Measurements from ENCODE around the gene PDCD6IP.
"Not testable (repeated sequence)": the region's sequence is repeated elsewhere in the genome, so short reads cannot be mapped to it uniquely, and the experiment has no call there.

The PDCD6IP gene

GRCh38 chr3:33798418-33799201 is at the start of gene PDCD6IP:
PDCD6IP (plus strand) TSS chr3:33798630; CDS start chr3:33798729, 99 bp downstream.
- H3K27me3 ChIP-seq (ENCODE audit: control insufficient read depth in 1 of 2, insufficient read depth in 2 of 2, low read length in 2 of 2): no peaks in the 10 kb centered on the region
- H3K4me1 ChIP-seq (ENCODE audit: insufficient read depth, low read length): peaks cover 20% of the 10 kb centered on the region
- H3K9me3 ChIP-seq (ENCODE audit: low read length): no peaks in the 10 kb centered on the region
- peak within 1 kb of the TSS; percentile 66 to 87 for H3K4me3 ChIP-seq (ENCODE audit: low read depth in 1 of 2, low read length in 2 of 2)
- H3K27ac ChIP-seq (ENCODE audit: low read depth, low read length): peak within 1 kb of the TSS; percentile 90
- no peaks in the 10 kb centered on the region for H3K36me3 ChIP-seq (ENCODE audit: insufficient read depth, low read length)
- H3K9ac ChIP-seq (ENCODE audit: low read length): peak within 1 kb of the TSS; percentile 76

- no peak overlapping the region for H3K27ac ChIP-seq (ENCODE audit: low read depth, low read length)
- no peaks in the 10 kb centered on the region for H3K9me3 ChIP-seq (ENCODE audit: low read length)
- H3K27me3 ChIP-seq (ENCODE audit: control insufficient read depth in 1 of 2, insufficient read depth in 2 of 2, low read length in 2 of 2): no peaks in the 10 kb centered on the region
- no peaks in the 10 kb centered on the region for H3K4me1 ChIP-seq (ENCODE audit: insufficient read depth, low read length)
- no peak overlapping the region for H3K4me3 ChIP-seq (ENCODE audit: low read depth in 1 of 2, low read length in 2 of 2)
- H3K36me3 ChIP-seq (ENCODE audit: insufficient read depth, low read length): no peaks in the 10 kb centered on the region
- H3K9ac ChIP-seq (ENCODE audit: low read length): no peak overlapping the region
Measured at GRCh38 chr3:33749546-33750210, 48.8 kb upstream of the PDCD6IP start.

GRCh38 chr3:33750211-33750548 is 48.2 kb upstream of the PDCD6IP start:
- no peak overlapping the region for H3K4me3 ChIP-seq (ENCODE audit: low read depth in 1 of 2, low read length in 2 of 2)
- no peaks in the 10 kb centered on the region for H3K4me1 ChIP-seq (ENCODE audit: insufficient read depth, low read length)
- H3K27me3 ChIP-seq (ENCODE audit: control insufficient read depth in 1 of 2, insufficient read depth in 2 of 2, low read length in 2 of 2): no peaks in the 10 kb centered on the region

GRCh38 chr3:33751336-33751735 is 47.1 kb upstream of the PDCD6IP start:
- H3K9ac ChIP-seq (ENCODE audit: low read length): no peak overlapping the region
- no peaks in the 10 kb centered on the region for H3K36me3 ChIP-seq (ENCODE audit: insufficient read depth, low read length)
- no peaks in the 10 kb centered on the region for H3K27me3 ChIP-seq (ENCODE audit: control insufficient read depth in 1 of 2, insufficient read depth in 2 of 2, low read length in 2 of 2)
- no peaks in the 10 kb centered on the region for H3K9me3 ChIP-seq (ENCODE audit: low read length)
- H3K4me1 ChIP-seq (ENCODE audit: insufficient read depth, low read length): no peaks in the 10 kb centered on the region
- H3K4me3 ChIP-seq (ENCODE audit: low read depth in 1 of 2, low read length in 2 of 2): no peak overlapping the region
- H3K27ac ChIP-seq (ENCODE audit: low read depth, low read length): no peak overlapping the region

More at GRCh38 chr3:33750211-33750548, 48.2 kb upstream of the PDCD6IP start:
- no peak overlapping the region for H3K9ac ChIP-seq (ENCODE audit: low read length)
- no peaks in the 10 kb centered on the region for H3K36me3 ChIP-seq (ENCODE audit: insufficient read depth, low read length)
- H3K27ac ChIP-seq (ENCODE audit: low read depth, low read length): no peak overlapping the region
- H3K9me3 ChIP-seq (ENCODE audit: low read length): no peaks in the 10 kb centered on the region

GRCh38 chr3:33754391-33754790 is 44.0 kb upstream of the PDCD6IP start:
- not testable (repeated sequence) for H3K4me3 ChIP-seq (ENCODE audit: low read depth in 1 of 2, low read length in 2 of 2); H3K9ac ChIP-seq (ENCODE audit: low read length); H3K36me3 ChIP-seq (ENCODE audit: insufficient read depth, low read length); H3K27me3 ChIP-seq (ENCODE audit: control insufficient read depth in 1 of 2, insufficient read depth in 2 of 2, low read length in 2 of 2); H3K4me1 ChIP-seq (ENCODE audit: insufficient read depth, low read length); H3K9me3 ChIP-seq (ENCODE audit: low read length); H3K27ac ChIP-seq (ENCODE audit: low read depth, low read length)

GRCh38 chr3:33758281-33758680 is 40.1 kb upstream of the PDCD6IP start:
- no peak overlapping the region for H3K4me3 ChIP-seq (ENCODE audit: low read depth in 1 of 2, low read length in 2 of 2)
- H3K4me1 ChIP-seq (ENCODE audit: insufficient read depth, low read length): no peaks in the 10 kb centered on the region
- no peak overlapping the region for H3K27ac ChIP-seq (ENCODE audit: low read depth, low read length)

GRCh38 chr3:33758864-33759263 is 39.6 kb upstream of the PDCD6IP start:
- Histone ChIP-seq H3K4me3 (ENCODE audit: low read depth in 1 of 2, low read length in 2 of 2) (no peak overlapping the region), H3K4me1 (ENCODE audit: insufficient read depth, low read length) (no peaks in the 10 kb centered on the region), H3K36me3 (ENCODE audit: insufficient read depth, low read length) (no peaks in the 10 kb centered on the region), H3K9ac (ENCODE audit: low read length) (no peak overlapping the region), H3K9me3 (ENCODE audit: low read length) (no peaks in the 10 kb centered on the region), H3K27me3 (ENCODE audit: control insufficient read depth in 1 of 2, insufficient read depth in 2 of 2, low read length in 2 of 2) (no peaks in the 10 kb centered on the region), H3K27ac (ENCODE audit: low read depth, low read length) (no peak overlapping the region)

More at GRCh38 chr3:33758281-33758680, 40.1 kb upstream of the PDCD6IP start:
- H3K9ac ChIP-seq (ENCODE audit: low read length): no peak overlapping the region
- H3K27me3 ChIP-seq (ENCODE audit: control insufficient read depth in 1 of 2, insufficient read depth in 2 of 2, low read length in 2 of 2): no peaks in the 10 kb centered on the region
- H3K9me3 ChIP-seq (ENCODE audit: low read length): no peaks in the 10 kb centered on the region
- no peaks in the 10 kb centered on the region for H3K36me3 ChIP-seq (ENCODE audit: insufficient read depth, low read length)

GRCh38 chr3:33768578-33769330 is 29.7 kb upstream of the PDCD6IP start:
- H3K27me3 ChIP-seq (ENCODE audit: control insufficient read depth in 1 of 2, insufficient read depth in 2 of 2, low read length in 2 of 2): no peaks in the 10 kb centered on the region
- H3K9ac ChIP-seq (ENCODE audit: low read length): no peak overlapping the region
- H3K4me1 ChIP-seq (ENCODE audit: insufficient read depth, low read length): no peaks in the 10 kb centered on the region
- H3K9me3 ChIP-seq (ENCODE audit: low read length): no peaks in the 10 kb centered on the region
- no peaks in the 10 kb centered on the region for H3K36me3 ChIP-seq (ENCODE audit: insufficient read depth, low read length)
- H3K27ac ChIP-seq (ENCODE audit: low read depth, low read length): no peak overlapping the region
- H3K4me3 ChIP-seq (ENCODE audit: low read depth in 1 of 2, low read length in 2 of 2): no peak overlapping the region

GRCh38 chr3:33773637-33774036 is 24.8 kb upstream of the PDCD6IP start:
- Histone ChIP-seq H3K27me3 (ENCODE audit: control insufficient read depth in 1 of 2, insufficient read depth in 2 of 2, low read length in 2 of 2) (no peaks in the 10 kb centered on the region), H3K36me3 (ENCODE audit: insufficient read depth, low read length) (no peaks in the 10 kb centered on the region), H3K4me3 (ENCODE audit: low read depth in 1 of 2, low read length in 2 of 2) (no peak overlapping the region), H3K27ac (ENCODE audit: low read depth, low read length) (no peak overlapping the region), H3K9ac (ENCODE audit: low read length) (no peak overlapping the region), H3K4me1 (ENCODE audit: insufficient read depth, low read length) (no peaks in the 10 kb centered on the region), H3K9me3 (ENCODE audit: low read length) (no peaks in the 10 kb centered on the region)

GRCh38 chr3:33775363-33775762 is 23.1 kb upstream of the PDCD6IP start:
- Histone ChIP-seq H3K4me3 (ENCODE audit: low read depth in 1 of 2, low read length in 2 of 2) (no peak overlapping the region), H3K27ac (ENCODE audit: low read depth, low read length) (no peak overlapping the region), H3K9ac (ENCODE audit: low read length) (no peak overlapping the region), H3K9me3 (ENCODE audit: low read length) (no peaks in the 10 kb centered on the region), H3K36me3 (ENCODE audit: insufficient read depth, low read length) (no peaks in the 10 kb centered on the region), H3K27me3 (ENCODE audit: control insufficient read depth in 1 of 2, insufficient read depth in 2 of 2, low read length in 2 of 2) (no peaks in the 10 kb centered on the region), H3K4me1 (ENCODE audit: insufficient read depth, low read length) (no peaks in the 10 kb centered on the region)

GRCh38 chr3:33777996-33778395 is 20.4 kb upstream of the PDCD6IP start:
- H3K4me3 ChIP-seq (ENCODE audit: low read depth in 1 of 2, low read length in 2 of 2): no peak overlapping the region
- no peaks in the 10 kb centered on the region for H3K27me3 ChIP-seq (ENCODE audit: control insufficient read depth in 1 of 2, insufficient read depth in 2 of 2, low read length in 2 of 2)

More at GRCh38 chr3:33777996-33778395, 20.4 kb upstream of the PDCD6IP start:
- H3K9me3 ChIP-seq (ENCODE audit: low read length): no peaks in the 10 kb centered on the region
- H3K9ac ChIP-seq (ENCODE audit: low read length): no peak overlapping the region
- H3K36me3 ChIP-seq (ENCODE audit: insufficient read depth, low read length): no peaks in the 10 kb centered on the region
- H3K4me1 ChIP-seq (ENCODE audit: insufficient read depth, low read length): no peaks in the 10 kb centered on the region
- H3K27ac ChIP-seq (ENCODE audit: low read depth, low read length): no peak overlapping the region
